IPS-18c (cell line): ENCODE results near the gene PLEKHG7.
"Not testable (repeated sequence)": the region's sequence is repeated elsewhere in the genome, so short reads cannot be mapped to it uniquely, and the experiment has no call there.

Experiments
- H3K4me3 ChIP-seq: 2 replicates; pipeline ENCODE4 v1.7.0; 2013; ENCODE audit warnings: low read depth, mild to moderate bottlenecking, low read length, moderate library complexity; ENCODE audit not compliant: insufficient read depth
- H3K9me3 ChIP-seq: one replicate; pipeline ENCODE4 v1.6.1; 2013; ENCODE audit warnings: mild to moderate bottlenecking, low read length, moderate library complexity; ENCODE audit not compliant: control insufficient read depth, insufficient read depth

The PLEKHG7 gene

GRCh38 chr12:92765871-92766270 is 63.1 kb downstream of the PLEKHG7 start:
- Histone ChIP-seq H3K4me3 (no peak overlapping the region), H3K9me3 (no peaks in the 10 kb centered on the region)

- no peaks in the 10 kb centered on the region for H3K9me3 ChIP-seq
- no peak overlapping the region for H3K4me3 ChIP-seq
Observed at GRCh38 chr12:92769124-92769901, 66.5 kb downstream of the PLEKHG7 start.

DNA sequence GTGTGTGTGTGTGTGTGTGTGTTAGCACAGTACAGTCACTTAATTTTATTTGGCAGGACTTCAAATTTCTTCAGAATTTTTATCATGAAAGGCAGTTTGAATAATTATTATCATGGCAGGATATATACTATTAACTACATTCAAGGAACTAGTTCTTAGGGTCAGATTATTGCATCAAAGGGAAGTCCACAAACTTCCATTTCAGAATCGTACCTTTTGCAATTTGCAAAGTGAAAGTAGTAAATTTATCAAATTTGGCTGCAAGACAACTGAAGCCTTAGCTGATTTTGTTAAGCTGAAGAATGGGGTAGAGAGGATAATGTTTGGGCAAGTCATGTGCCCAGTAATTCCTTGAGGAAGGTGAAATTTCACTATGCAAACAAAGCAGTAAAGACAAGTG is 68.2 kb downstream of the PLEKHG7 start:
- Histone ChIP-seq H3K9me3 (no peaks in the 10 kb centered on the region), H3K4me3 (no peak overlapping the region)

DNA sequence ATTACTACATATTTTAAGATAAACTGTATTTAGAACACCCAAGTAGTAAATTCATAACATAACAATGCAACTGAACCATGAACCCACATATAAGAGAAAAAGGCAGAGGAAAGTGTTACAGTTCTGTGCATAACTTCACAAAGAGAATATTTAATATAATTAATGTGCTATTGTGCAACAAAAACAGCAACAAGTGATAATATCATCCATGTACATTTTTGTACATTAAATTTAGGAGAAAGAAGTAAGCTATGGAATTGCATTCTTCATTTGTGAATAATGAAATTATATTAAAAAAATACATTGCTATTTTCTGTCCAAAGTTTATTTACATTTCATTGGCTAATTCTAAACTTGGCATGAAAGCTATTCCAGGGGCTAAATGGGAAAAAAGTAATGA is 72.6 kb downstream of the PLEKHG7 start:
- Histone ChIP-seq H3K9me3 (no peaks in the 10 kb centered on the region), H3K4me3 (no peak overlapping the region)

GRCh38 chr12:92778525-92778924 is 75.7 kb downstream of the PLEKHG7 start:
- H3K9me3 ChIP-seq, result no peaks in the 10 kb centered on the region
- no peak overlapping the region for H3K4me3 ChIP-seq

GRCh38 chr12:92779902-92780301 is 77.1 kb downstream of the PLEKHG7 start:
- no peak overlapping the region for H3K4me3 ChIP-seq

DNA sequence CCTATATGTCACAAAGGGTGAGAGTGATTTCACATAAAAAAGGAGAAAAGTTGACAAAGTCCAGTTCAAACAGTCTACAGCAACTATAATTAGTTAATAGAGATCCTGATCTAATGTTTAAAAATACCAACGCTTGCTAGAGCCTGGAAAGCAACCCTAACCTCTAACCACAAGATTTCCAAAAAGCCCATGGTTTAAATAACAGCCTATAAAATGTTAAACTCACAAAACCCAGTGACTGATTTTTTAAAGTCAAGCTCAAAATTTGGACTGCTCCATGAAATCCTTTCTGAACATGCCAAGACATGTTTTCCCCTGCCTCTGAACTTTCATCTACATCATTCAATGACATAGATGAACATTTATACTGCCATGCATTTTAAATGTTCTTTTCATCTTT is 81.6 kb downstream of the PLEKHG7 start:
- no peak overlapping the region for H3K4me3 ChIP-seq
- H3K9me3 ChIP-seq, result no peaks in the 10 kb centered on the region

More at GRCh38 chr12:92779902-92780301, 77.1 kb downstream of the PLEKHG7 start:
- no peaks in the 10 kb centered on the region for H3K9me3 ChIP-seq

DNA sequence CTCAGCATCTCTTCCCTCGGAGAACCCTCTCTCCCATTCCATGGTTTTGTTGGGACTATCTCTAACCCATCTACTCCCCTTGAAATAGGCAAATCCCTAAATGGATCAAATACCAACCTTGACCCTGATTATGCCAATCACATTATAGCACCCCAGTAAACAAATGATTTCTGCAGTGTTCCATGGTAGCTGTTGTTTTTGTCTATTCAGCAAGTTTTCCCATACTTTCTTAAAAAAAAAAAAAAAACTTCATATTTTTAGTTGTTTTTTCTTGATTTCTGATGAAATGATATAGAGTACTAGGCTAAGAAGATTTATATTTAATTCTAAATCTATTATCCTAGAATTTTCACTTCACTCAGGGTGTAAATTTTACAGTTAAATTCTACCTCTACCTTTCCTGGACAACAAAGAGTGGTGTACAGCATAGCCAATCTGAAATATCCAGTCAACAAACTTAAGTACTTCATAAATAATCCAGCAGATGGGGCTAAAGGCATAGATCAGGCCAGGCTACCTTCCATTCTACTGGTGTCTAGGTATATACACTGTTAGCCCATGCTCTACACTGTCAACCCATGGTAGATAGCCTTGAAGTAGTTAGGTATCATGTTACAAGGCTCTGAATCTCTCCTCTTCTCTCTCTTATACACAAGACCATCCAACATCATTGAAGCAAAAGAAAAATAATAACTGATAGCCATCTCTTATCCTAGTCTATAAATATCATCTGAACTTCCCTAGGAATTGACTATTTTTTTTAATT is 82.2 kb downstream of the PLEKHG7 start:
- Histone ChIP-seq H3K4me3 (no peak overlapping the region), H3K9me3 (no peaks in the 10 kb centered on the region)

GRCh38 chr12:92785563-92785950 is 82.8 kb downstream of the PLEKHG7 start:
- H3K9me3 ChIP-seq, result no peaks in the 10 kb centered on the region
- H3K4me3 ChIP-seq, result no peak overlapping the region

DNA sequence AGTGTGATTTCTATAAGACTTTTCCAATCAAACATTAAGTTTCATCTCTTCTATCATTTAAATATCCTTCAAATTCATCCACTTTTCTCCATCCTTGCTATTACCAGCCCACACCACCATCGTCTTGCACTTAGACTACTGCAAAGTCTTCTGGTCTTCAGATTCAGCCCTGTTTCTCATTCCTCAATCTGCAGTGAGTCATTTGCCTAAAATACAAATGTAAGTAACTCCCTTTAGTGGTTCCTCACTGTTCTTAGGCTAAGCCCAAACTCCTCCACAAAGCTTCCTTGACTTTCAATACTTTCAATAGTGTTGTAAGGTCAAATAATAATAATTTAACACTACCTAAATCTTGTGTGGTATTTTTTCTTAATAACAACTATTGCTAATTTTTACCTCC is 83.3 kb downstream of the PLEKHG7 start:
- no peak overlapping the region for H3K4me3 ChIP-seq
- no peaks in the 10 kb centered on the region for H3K9me3 ChIP-seq

GRCh38 chr12:92794356-92794755 is 91.6 kb downstream of the PLEKHG7 start:
- not testable (repeated sequence) for H3K4me3 ChIP-seq, H3K9me3 ChIP-seq

- no peaks in the 10 kb centered on the region for H3K9me3 ChIP-seq
- H3K4me3 ChIP-seq, result no peak overlapping the region
Observed at GRCh38 chr12:92794814-92795213, 92.0 kb downstream of the PLEKHG7 start.

- Histone ChIP-seq H3K4me3 (no peak overlapping the region), H3K9me3 (no peaks in the 10 kb centered on the region)
Observed at GRCh38 chr12:92796650-92797049, 93.9 kb downstream of the PLEKHG7 start.

DNA sequence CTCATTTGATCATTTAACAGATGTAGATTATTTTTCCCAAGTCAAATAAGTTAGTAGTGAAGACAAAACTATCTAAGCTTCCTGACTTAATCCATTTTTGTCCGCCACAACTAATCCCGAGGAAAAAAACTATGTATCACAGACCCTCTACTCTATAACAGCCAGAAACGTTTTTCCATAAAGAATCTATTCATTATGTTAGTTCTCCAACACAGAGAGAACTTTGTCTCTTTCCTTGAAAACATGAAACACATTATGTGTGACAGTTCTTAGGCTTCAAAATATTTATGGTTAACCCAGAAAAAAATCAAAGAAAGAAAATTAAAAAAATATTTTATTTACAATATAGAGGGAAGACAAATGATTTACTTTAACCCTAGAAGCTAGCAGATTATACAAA is 100.1 kb downstream of the PLEKHG7 start:
- no peaks in the 10 kb centered on the region for H3K9me3 ChIP-seq
- no peak overlapping the region for H3K4me3 ChIP-seq

DNA sequence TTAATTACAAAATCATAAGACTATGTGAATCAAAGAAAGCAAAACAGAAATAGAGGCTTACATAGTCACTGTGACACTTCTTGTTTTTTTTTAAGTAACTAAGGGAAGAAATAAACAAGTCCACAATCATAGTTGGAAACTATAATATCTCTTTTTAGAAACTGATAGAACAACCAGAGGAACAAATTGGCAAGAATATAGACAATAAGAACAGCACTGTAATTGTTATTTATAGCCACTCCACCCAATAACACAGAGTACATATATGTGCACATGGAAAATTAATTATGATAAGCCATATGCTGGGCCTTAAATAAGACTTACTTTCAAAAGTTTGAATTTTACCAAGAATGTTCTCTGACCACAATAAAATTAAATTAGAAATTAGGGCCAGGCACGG is 101.1 kb downstream of the PLEKHG7 start:
- Histone ChIP-seq H3K4me3 (no peak overlapping the region), H3K9me3 (no peaks in the 10 kb centered on the region)

GRCh38 chr12:92810370-92810769 is 107.6 kb downstream of the PLEKHG7 start:
- H3K4me3 ChIP-seq, result no peak overlapping the region
- no peaks in the 10 kb centered on the region for H3K9me3 ChIP-seq

DNA sequence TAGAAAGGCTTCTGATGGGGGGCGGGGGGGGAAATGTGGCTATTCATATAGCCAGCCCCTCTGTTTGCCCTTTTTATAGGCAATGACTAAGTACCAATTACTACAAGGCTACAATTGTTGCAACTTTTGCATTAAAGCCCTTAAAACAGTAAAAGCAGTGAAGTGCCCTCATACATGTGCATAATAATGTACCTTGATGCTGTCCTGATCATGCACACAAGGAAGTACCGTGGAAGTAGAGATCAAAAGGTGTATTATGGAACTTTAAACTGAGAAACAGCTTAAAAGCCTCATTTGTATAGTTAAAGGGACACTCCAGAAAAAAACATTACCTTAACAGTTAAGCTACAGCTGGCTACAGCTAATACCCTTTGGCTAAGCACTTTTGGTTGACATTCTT is 111.8 kb downstream of the PLEKHG7 start:
- H3K4me3 ChIP-seq, result no peak overlapping the region
- no peaks in the 10 kb centered on the region for H3K9me3 ChIP-seq

- Histone ChIP-seq H3K4me3 (no peak overlapping the region), H3K9me3 (no peaks in the 10 kb centered on the region)
Observed at GRCh38 chr12:92821142-92821541, 118.4 kb downstream of the PLEKHG7 start.
